HG03439 (cell line): ENCODE data around the gene DNAH2.

Experiments used
- ATAC-seq: cut with Tn5 transposase; IDR thresholded peaks from one replicate; pipeline ENCODE4 v1.9.1; 2021; ENCODE audit warnings: mild to moderate bottlenecking, moderate library complexity; ENCODE audit not compliant: unreplicated experiment

The DNAH2 gene

DNA sequence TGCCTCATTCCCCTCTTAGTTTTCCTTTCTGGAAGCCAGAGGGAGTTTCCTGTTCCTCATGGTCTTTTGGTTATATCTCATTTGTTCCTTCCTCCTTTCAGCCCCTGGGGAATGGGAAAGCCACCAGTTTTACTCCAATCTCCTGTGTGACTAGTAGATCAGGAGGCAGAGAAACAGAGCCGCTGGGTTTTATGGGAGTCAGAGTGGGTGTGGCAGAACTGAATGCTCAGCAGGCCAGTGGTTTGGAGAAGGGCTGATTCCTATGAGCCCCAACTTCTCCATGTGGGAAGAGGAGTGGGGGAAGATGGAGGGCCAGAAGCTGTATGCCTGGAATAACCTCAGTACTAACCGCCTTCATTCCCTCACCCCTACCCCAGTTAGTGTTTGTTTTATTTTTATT, 4.1 kb downstream of the DNAH2 start:
- no peak for ATAC-seq

- no peak for ATAC-seq
These were observed 10.3 kb downstream of the DNAH2 start for GRCh38 chr17:7727886-7728285.

DNA sequence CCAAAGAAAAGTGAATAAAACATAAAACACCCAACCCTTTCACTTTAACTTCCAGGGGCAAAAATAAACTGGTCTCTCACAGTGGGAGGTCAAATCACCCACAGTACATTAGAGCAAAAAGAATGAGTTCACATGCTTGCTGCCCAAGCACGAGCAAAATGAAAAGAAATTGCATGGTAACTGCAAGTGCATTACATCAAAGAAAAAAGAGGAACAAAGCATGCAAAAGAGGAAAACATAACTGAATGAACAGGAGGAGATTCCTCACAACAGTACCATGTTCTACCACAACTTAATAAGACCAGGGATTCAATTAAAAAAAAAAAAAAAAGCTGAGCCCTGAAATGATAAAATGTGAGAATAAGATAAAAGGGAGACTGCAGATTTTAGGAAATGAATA, 12.3 kb downstream of the DNAH2 start:
- ATAC-seq, result no peak

DNA sequence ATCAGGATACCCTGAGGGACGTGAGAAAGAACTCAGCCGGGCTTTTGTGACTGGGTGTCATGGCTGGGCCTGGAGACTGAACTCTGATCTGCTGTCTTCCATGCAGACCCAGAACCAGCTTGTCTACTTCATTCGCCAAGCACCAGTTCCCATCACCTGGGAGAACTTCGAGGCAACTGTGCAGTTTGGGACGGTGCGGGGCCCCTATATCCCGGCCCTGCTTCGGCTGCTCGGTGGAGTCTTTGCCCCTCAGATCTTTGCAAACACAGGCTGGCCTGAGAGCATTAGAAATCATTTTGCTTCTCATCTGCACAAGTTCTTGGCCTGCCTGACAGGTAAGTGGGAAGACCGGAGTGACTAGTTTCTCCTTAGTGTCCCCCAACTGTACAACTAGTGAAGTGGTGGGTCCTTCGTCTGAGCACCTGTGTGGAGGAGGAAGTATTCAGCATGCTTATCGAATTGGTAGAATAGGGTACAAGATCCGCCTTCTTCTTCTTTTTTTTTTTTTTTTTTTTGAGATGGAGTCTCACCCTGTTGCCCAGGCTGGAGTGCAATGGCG, 15.5 kb downstream of the DNAH2 start:
- no peak for ATAC-seq

DNA sequence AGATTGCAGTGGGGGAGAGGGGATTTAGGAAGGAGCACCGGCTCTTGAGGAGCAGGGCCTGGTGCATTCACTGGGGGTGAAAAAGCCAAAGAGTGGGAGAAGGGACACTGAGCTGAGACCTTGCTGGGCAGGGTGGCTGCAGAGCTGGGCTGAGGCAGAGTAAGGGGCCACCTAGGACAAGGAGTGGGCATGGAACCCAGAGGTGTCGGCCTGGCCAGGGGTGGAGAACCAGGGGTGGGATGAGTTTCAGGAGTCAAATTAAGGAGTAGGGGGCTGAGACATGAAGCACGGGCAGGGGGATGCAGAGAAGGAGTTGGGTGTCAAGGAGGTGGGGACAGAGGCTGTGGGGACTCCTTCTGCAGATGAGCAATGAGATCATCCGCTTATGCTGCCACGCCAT, 20.1 kb downstream of the DNAH2 start:
- no peak for ATAC-seq

- ATAC-seq, result no peak
These were observed 22.2 kb downstream of the DNAH2 start for GRCh38 chr17:7739746-7740145.

GRCh38 chr17:7740481-7741001, 23.0 kb downstream of the DNAH2 start:
- no peak for ATAC-seq

DNA sequence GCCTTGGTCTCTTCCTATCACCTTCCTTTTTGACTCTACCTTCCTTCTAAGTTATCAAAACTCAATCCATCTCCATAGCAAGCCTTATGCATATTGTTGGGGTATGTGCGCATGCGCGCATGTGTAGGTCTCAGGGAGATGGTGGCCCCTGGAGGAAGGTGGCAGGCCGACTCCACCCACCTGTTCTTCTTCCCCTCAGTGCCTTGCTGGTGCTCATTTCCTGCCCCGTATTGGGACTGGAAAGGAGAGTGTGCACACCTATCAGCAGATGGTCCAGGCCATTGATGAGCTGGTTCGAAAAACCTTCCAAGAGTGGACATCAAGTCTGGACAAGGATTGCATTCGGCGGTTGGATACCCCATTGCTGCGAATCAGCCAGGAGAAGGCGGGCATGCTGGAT, 25.2 kb downstream of the DNAH2 start:
- no peak for ATAC-seq

DNA sequence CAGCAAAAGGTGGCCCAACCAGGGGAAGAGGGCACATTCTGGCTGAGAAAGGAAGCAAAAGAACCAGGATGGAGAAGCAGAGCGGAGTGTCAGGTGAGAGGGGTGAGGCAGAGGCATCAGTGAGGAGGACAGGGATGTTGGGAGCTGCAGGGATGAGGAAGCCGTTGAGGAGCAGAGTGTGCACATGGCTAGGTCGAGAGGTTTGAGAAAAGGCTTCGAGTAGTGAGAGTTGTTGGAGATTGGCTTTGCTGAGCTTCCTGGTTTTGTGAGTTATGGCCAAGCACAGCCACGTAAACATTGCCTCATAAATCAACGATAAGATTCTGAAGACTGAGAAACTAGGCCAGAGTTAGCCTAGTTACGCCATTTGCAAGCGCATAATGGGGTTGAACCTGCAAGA, 26.9 kb downstream of the DNAH2 start:
- no peak for ATAC-seq

- ATAC-seq, result no peak
These were observed 28.4 kb downstream of the DNAH2 start for GRCh38 chr17:7745748-7746470.

DNA sequence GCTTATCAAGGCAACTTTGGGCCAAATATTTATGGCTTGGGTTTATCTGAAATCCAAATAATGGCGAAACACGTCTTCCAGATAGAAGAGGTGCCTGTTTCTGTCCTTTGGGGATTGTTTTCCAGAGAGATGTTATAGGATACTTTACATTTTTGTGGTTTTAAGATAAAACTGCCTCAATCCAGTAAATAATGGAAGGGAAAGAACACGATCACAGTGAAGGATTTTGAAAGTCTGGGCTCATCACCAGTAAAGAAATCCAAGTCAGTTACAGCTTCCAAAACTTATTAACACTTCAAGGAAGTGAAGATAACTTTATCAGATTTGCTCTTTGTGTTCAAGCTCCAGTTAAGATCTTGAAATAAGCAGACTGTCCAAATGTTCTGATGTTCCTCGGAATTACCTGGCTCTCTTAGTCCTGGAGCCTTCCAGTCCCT, 30.1 kb downstream of the DNAH2 start:
- no peak for ATAC-seq

GRCh38 chr17:7748076-7748775, 30.7 kb downstream of the DNAH2 start:
- no peak for ATAC-seq

- no peak for ATAC-seq
These were observed 32.8 kb downstream of the DNAH2 start for GRCh38 chr17:7750321-7750821.

DNA sequence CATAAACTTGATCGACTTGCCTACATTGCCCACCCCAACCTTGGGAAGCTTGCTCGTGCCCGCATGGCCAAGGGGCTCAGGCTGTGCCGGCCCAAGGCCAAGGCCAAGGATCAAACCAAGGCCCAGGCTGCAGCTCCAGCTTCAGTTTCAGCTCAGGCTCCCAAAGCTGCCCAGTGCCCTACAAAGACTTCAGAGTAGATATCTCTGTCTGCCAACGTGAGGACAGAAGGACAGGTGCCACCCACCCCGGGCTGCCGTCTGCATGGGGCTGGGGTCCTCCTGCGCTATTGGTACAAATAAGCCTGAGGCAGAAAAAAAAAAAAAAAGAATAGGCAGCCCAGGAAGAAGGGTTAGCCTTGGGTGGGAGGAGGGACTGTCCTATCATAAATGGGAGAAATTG, 37.1 kb downstream of the DNAH2 start:
- ATAC-seq, result no peak

DNA sequence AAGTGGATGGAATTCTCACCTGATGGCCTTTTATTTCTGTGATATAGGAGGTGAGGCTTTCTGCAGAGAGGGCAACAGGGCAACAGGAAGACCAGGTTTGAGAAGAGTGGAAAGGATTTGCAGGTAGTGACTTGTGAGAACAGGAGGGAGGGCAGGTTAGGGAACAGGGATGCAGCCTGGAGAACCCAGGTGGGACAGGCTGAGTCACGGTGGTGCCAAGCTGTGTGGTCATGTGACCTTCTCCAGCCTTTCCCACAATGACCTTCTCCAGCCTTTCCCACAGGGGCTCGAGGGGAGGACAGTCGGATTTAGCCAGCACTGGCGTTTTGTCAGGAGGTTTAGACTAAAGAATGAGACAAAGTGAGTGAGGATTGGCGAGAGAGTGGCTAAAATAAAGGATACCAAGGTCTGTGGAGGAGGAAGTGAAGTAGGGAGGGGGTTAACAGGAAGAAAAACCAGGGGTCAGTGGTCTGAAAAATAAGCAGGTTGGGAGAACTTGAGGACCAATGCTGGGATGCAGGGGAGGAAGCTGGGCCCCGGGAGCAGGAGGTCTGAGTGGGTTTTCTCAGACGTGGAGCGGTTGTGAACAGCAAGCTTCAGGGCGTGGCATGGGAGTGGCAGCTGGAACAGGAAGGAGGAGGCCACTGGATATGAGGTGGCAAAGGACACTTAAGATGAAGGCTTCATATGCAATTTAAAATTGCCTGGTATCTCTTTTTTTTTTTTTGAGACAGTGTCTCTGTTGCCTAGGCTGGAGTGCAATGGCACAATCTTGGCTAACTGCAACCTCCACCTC, 37.7 kb downstream of the DNAH2 start:
- ATAC-seq, result no peak

DNA sequence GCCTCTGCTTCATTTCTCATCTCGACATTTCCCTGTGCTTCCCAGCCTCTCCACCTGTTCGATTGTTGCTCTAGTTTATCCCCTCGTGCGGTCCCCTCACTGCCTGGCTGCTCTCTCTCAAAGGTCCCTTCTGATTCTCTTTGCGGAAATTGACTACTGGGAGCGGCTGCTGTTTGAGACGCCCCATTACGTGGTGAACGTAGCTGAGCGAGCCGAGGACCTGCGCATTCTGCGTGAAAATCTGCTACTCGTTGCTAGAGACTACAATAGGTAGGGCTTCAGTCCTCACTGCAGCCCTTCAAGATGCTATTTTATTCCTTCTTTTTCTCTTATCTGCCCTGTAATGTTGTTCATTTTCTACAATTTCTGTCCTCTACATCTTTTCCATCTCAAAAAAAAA, 39.4 kb downstream of the DNAH2 start:
- ATAC-seq, result no peak

DNA sequence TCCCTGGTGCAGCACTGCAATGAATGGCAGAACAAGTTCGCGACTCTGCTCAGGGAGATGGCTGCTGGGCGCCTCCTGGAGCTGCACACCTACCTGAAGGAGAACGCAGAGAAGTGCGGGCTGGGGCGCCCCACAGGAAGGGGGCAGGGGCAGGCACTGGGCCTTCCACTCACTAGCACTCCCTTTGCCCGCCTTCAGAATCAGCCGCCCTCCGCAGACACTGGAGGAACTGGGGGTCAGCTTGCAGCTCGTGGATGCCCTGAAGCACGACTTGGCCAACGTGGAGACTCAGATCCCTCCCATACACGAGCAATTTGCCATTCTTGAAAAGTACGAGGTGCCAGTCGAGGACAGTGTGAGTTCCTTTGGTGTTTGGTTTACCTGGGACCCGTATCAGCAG, 46.4 kb downstream of the DNAH2 start:
- no peak for ATAC-seq

GRCh38 chr17:7767004-7767403, 49.5 kb downstream of the DNAH2 start:
- no peak for ATAC-seq

DNA sequence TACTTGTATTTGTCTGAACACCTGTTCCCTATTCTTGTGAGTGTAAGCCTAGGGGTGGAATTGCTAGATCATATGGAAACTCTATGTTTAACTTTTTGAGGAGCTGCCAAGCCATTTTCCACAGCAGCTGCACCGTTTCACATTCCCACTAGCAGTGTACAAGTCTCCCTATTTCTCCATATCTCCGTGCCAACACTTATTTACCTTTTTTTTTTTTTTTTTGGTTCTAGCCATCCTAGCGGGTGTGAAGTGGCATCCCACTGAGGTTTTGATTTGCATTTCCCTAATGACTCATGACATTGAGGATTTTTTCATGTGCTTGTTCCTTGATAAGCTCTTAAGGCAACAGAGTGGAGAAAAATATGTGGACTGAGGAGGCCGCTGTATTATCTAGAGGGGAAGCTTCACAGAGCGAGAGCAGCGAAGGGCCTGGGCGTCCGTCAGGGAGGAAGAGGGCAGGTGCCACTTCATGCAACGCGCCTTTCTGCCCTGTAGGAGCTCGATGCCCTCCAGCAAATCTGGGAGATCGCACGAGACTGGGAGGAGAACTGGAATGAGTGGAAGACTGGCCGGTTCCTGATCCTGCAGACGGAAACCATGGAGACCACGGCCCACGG, 50.0 kb downstream of the DNAH2 start:
- ATAC-seq, result no peak

DNA sequence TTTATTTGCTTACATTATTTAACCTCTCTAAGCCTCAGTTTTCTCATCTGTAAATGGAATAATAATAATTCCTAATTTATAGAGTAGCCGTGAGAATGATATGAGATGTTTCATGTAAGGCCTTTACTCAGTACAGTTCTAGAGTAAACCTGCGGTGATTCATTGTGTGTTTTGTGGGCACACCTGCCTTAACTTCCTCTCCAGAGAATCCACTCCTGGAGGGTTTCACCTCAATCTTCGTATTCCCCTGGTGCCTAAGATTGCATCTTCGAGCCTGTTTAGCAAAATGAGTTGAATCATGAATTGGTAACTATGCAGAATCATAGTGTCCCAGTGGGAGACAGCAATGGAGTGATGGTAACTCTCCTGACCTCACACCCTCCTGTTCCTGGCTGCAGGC, 52.3 kb downstream of the DNAH2 start:
- ATAC-seq, result no peak

DNA sequence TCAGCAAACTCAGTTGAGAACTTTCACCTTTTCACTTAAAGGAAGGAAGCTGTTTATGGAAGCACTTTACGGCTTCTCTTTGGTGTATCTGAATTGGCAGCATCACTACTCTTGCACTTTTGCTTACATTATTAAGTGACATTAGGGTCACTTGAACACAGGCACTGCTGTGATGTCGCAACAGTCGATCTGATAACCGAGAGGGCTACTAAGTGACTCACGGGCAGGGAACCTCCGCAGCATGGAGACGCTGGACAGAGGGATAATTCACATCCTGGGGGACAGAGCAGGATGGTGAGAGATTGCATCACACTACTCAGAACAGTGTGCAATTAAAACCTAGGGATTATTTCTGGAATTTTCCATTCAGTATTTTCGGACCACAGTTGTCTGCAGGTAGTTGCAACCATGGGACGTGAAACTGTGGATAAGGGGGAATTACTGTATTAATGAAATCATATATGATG, 56.5 kb downstream of the DNAH2 start:
- ATAC-seq, result no peak
